ENCODE results near the gene CDH23. TPM values are rescaled to one million over a fixed set of nuclear protein-coding genes. Genes with fewer than 3 reads are reported as not detected.

CDH23 gene
- polyA plus RNA-seq, 2 of the 4 experiments (the other 2 are of a cell fraction) = 1.1 to 2.3 TPM

DNA sequence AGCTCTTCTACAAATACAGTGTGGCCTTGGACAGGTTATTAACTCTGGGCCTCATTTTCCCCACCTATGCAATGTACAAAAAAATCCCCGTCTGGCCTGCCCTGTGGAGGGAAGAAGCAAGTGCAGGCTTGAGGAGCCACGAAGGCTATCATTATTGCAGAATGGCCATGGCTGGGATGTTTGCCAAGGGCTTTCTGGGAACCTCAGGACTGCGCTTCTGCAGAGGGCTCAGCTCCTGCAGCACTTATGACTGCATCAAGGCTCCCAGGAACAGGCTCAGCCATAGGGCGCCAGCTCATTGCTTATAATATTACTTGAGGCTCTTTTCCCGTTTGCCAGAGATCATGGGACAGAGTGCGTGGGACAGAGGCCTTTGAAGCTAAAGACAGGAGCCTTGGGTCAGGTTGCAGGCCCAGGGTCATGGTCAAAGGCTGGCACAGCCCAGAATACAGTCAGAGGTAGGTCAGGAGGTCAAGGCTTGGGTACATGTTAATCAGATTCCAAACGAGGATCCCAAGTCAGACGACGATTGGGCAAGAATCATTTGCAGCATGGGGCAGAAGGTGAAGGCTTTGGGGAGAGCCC, 343.4 kb downstream of the CDH23 start:
- TF ChIP-seq CTCF (IDR thresholded peaks at IDR 0.05) (no peak), POLR2AphosphoS2 (conservative IDR thresholded peaks at IDR 0.05; ENCODE audit: low read length) (no peak), SREBF2 (IDR thresholded peaks at IDR 0.05) (no peak), CEBPB (IDR thresholded peaks at IDR 0.05) (no peak), MAFK (IDR thresholded peaks at IDR 0.05; ENCODE audit: partially characterized antibody) (no peak), TFCP2L1 (CRISPR knock-in tag; IDR thresholded peaks at IDR 0.05) (no peak), ZFP36 (IDR thresholded peaks at IDR 0.05; ENCODE audit: borderline replicate concordance, partially characterized antibody) (no peak), RFX5 (IDR thresholded peaks at IDR 0.05) (no peak), CHD2 (IDR thresholded peaks at IDR 0.05; ENCODE audit: low read length, partially characterized antibody) (no peak), BCL3 (IDR thresholded peaks at IDR 0.05) (no peak)
- CTCF ChIA-PET = interaction anchor here (1.5 to 4.3 kb wide), 4 partner anchors 9 to 33 kb away, joined by 3 to 16 read pairs (median 6); partner anchors contain the start of gene VSIR

GRCh38 chr10:71741029-71741428, 344.3 kb downstream of the CDH23 start:
- Histone ChIP-seq H3K27ac (no peak overlapping the region), H3K4me1 (no peaks in the 10 kb centered on the region), H3K4me2 (no peak overlapping the region), H3K4me3 (no peak overlapping the region), H3K9me3 (no peaks in the 10 kb centered on the region)
- ATAC-seq (no peak), FAIRE-seq (no peak), DNase-seq (ENCODE audit: low read depth in 1 of 2, low spot score in 1 of 2) (no peak)
- POLR2A ChIA-PET = no interaction called here
- CTCF ChIA-PET = interaction anchor here (0.8 to 4.3 kb wide), 4 partner anchors 9 to 33 kb away, joined by 3 to 16 read pairs (median 4); partner anchors contain the start of gene VSIR
- 41% methylated on average over 4 of the region's 4 CpGs for WGBS (ENCODE audit: missing lambda C conversion rate)
- TF ChIP-seq POLR2A (IDR thresholded peaks at IDR 0.05; ENCODE audit: low read length) (no peak), KDM1A (IDR thresholded peaks at IDR 0.05; ENCODE audit: low read depth) (no peak), PHF8 (IDR thresholded peaks at IDR 0.05; ENCODE audit: borderline replicate concordance, low read depth) (no peak), BCL3 (IDR thresholded peaks at IDR 0.05) (no peak), FOXS1 (CRISPR knock-in tag; IDR thresholded peaks at IDR 0.05) (no peak), CBX8 (IDR thresholded peaks at IDR 0.05) (no peak), CHD4 (IDR thresholded peaks at IDR 0.05; ENCODE audit: borderline replicate concordance) (no peak), RNF2 (IDR thresholded peaks at IDR 0.05; ENCODE audit: borderline replicate concordance, low read depth) (no peak), RFX5 (IDR thresholded peaks at IDR 0.05) (no peak), BHLHE40 (IDR thresholded peaks at IDR 0.05; ENCODE audit: low read depth, low read length) (no peak)

More for the DNA sequence above, 343.4 kb downstream of the CDH23 start:
- FAIRE-seq (no peak), DNase-seq (ENCODE audit: low read depth in 1 of 2, low spot score in 1 of 2) (no peak), ATAC-seq (no peak; a peak in 1 of 6 replicates)
- Histone ChIP-seq H3K9me3 (no peaks in the 10 kb centered on the region), H3K27ac (no peak overlapping the region), H3K4me2 (no peak overlapping the region), H3K4me1 (no peaks in the 10 kb centered on the region), H3K4me3 (no peak overlapping the region)
- WGBS (ENCODE audit: missing lambda C conversion rate) = 59% methylated on average over 7 of the region's 9 CpGs
- POLR2A ChIA-PET = no interaction called here

GRCh38 chr10:71741671-71742070, 345.0 kb downstream of the CDH23 start:
- no peak for ATAC-seq
- no peak for TF ChIP-seq RARB (CRISPR knock-in tag; IDR thresholded peaks at IDR 0.05)
- no peak for TF ChIP-seq RFX5 (IDR thresholded peaks at IDR 0.05)
- no peak for TF ChIP-seq GATA3 (IDR thresholded peaks at IDR 0.05; ENCODE audit: borderline replicate concordance)
- TF ChIP-seq JUN (IDR thresholded peaks at IDR 0.05) = no peak
- no peak for TF ChIP-seq RAD21 (conservative IDR thresholded peaks at IDR 0.05 in 1 of 2, IDR thresholded peaks at IDR 0.05 in 1 of 2)
- no peak for TF ChIP-seq FOSL2 (IDR thresholded peaks at IDR 0.05)
- no peak for TF ChIP-seq FOSL2 (CRISPR knock-in tag; IDR thresholded peaks at IDR 0.05)
- no peak for TF ChIP-seq FOXS1 (CRISPR knock-in tag; IDR thresholded peaks at IDR 0.05)
- TF ChIP-seq RCOR1 (IDR thresholded peaks at IDR 0.05; ENCODE audit: low read depth, low read length) = no peak
- no peak for TF ChIP-seq BHLHE40 (IDR thresholded peaks at IDR 0.05; ENCODE audit: low read depth, low read length)
- TF ChIP-seq POLR2A (IDR thresholded peaks at IDR 0.05; ENCODE audit: low read length) = no peak
- no peak for TF ChIP-seq EP300 (IDR thresholded peaks at IDR 0.05)
- TF ChIP-seq, protein P1, sequence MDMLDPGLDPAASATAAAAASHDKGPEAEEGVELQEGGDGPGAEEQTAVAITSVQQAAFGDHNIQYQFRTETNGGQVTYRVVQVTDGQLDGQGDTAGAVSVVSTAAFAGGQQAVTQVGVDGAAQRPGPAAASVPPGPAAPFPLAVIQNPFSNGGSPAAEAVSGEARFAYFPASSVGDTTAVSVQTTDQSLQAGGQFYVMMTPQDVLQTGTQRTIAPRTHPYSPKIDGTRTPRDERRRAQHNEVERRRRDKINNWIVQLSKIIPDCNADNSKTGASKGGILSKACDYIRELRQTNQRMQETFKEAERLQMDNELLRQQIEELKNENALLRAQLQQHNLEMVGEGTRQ (IDR thresholded peaks at IDR 0.05) = no peak
- no peak for TF ChIP-seq MAX (IDR thresholded peaks at IDR 0.05)

More at GRCh38 chr10:71741671-71742070, 345.0 kb downstream of the CDH23 start:
- DNase-seq (ENCODE audit: low read depth in 1 of 2, low spot score in 1 of 2) (no peak), FAIRE-seq (no peak)
- ChIA-PET CTCF (interaction anchor here (0.8 to 4.3 kb wide), 5 partner anchors 10 to 34 kb away, joined by 3 to 16 read pairs (median 6); partner anchors contain the start of gene VSIR), POLR2A (no interaction called here)
- Histone ChIP-seq H3K4me3 (no peak overlapping the region), H3K27ac (no peak overlapping the region), H3K4me1 (no peaks in the 10 kb centered on the region), H3K9me3 (no peaks in the 10 kb centered on the region), H3K4me2 (no peak overlapping the region)
- 82% methylated on average over 11 of the region's 20 CpGs for WGBS (ENCODE audit: missing lambda C conversion rate)

All from A549 (cell line).